Prostate gland (tissue), 2 donors: ENCODE measurements around the gene DPPA4.

Source experiments
- CTCF ChIP-seq, 4 experiments: fragments of 200-600 bp in 2 of 4; fragments of 450-650 bp in 2 of 4; sonication (generic) in 2 of 4; IDR thresholded peaks; 1 replicate in 3 of 4; 2 replicates in 1 of 4; pipeline ENCODE4 v1.5.1; 2016 to 2019; ENCODE audit warnings: antibody characterized with exemption in 4 of 4, mild to moderate bottlenecking in 2 of 4, moderate library complexity in 2 of 4
- POLR2A ChIP-seq: fragments of 450-650 bp; IDR thresholded peaks from one replicate; pipeline ENCODE4 v1.6.1; 2016; ENCODE audit warnings: antibody characterized with exemption, mild to moderate bottlenecking
- POLR2AphosphoS5 ChIP-seq: sonication (generic); formaldehyde crosslinking; IDR thresholded peaks from one replicate; pipeline ENCODE4 v1.6.1; 2017; ENCODE audit warnings: antibody characterized with exemption

GRCh38 chr3:109356442-109357155, 19.3 kb upstream of the DPPA4 start:
- TF ChIP-seq CTCF (IDR thresholded peaks at IDR 0.05) (no peak), POLR2A (no peak), POLR2AphosphoS5 (no peak)
